Activated naive CD4-positive, alpha-beta T cell treated with anti-CD3 and anti-CD28 coated beads, Interleukin-2, amount 10 ng/mL, durations not matched to agents 7 days and 5 days (primary cell): ENCODE measurements around the gene UTRN.

Experiments used
- CTCF ChIA-PET: fragments of 350-600 bp; sonication (Branson Sonifier 250); formaldehyde crosslinking; loops from one replicate; lab custom pipeline; 2021; ENCODE audit warnings: antibody characterized with exemption; lab: Charles Lee
- DNase-seq: peaks from one replicate; pipeline ENCODE4 v3.0.0-alpha.2; 2020
- H3K27ac Mint-ChIP-seq: one replicate; pipeline ENCODE4 v1.8.0; 2021; ENCODE audit warnings: mild to moderate bottlenecking, moderate library complexity, mixed read lengths
- H3K27me3 Mint-ChIP-seq: one replicate; pipeline ENCODE4 v1.8.0; 2021; ENCODE audit warnings: mild to moderate bottlenecking, mixed read lengths
- H3K36me3 Mint-ChIP-seq: one replicate; pipeline ENCODE4 v1.8.0; 2021; ENCODE audit warnings: mixed read lengths
- H3K4me1 Mint-ChIP-seq: one replicate; pipeline ENCODE4 v1.8.0; 2021; ENCODE audit warnings: mixed read lengths
- H3K4me3 Mint-ChIP-seq: one replicate; pipeline ENCODE4 v1.8.0; 2021; ENCODE audit warnings: mild to moderate bottlenecking, moderate library complexity, mixed read lengths
- H3K9me3 Mint-ChIP-seq: one replicate; pipeline ENCODE4 v1.8.0; 2021; ENCODE audit warnings: mixed read lengths

The UTRN gene

GRCh38 chr6:144330017-144330987 lies 45.2 kb downstream of the UTRN start:
- no peak overlapping the region for H3K4me3 Mint-ChIP-seq
- no peaks in the 10 kb centered on the region for H3K36me3 Mint-ChIP-seq
- H3K27me3 Mint-ChIP-seq = peaks cover 5% of the 10 kb centered on the region
- H3K9me3 Mint-ChIP-seq = no peaks in the 10 kb centered on the region
- H3K4me1 Mint-ChIP-seq = peaks cover 21% of the 10 kb centered on the region
- H3K27ac Mint-ChIP-seq = no peak overlapping the region
- no peak for DNase-seq
- CTCF ChIA-PET = interaction anchor here (1.0 kb wide), 1 partner anchor 151 kb away, joined by 4 read pairs; no protein-coding TSS in a partner anchor

GRCh38 chr6:144331491-144331969 lies 46.4 kb downstream of the UTRN start:
- DNase-seq = no peak
- Mint-ChIP-seq H3K9me3 (no peaks in the 10 kb centered on the region), H3K36me3 (no peaks in the 10 kb centered on the region), H3K27me3 (peaks cover 5% of the 10 kb centered on the region), H3K4me1 (peaks cover 33% of the 10 kb centered on the region), H3K27ac (no peak overlapping the region), H3K4me3 (no peak overlapping the region)
- CTCF ChIA-PET = no interaction called here

GRCh38 chr6:144332177-144332576 lies 47.0 kb downstream of the UTRN start:
- Mint-ChIP-seq H3K27ac (no peak overlapping the region), H3K4me3 (no peak overlapping the region), H3K4me1 (peaks cover 39% of the 10 kb centered on the region), H3K9me3 (no peaks in the 10 kb centered on the region), H3K36me3 (no peaks in the 10 kb centered on the region), H3K27me3 (no peaks in the 10 kb centered on the region)
- CTCF ChIA-PET = no interaction called here
- DNase-seq = no peak

- peaks cover 49% of the 10 kb centered on the region for H3K4me1 Mint-ChIP-seq
- peak; percentile 78 for DNase-seq
- H3K27me3 Mint-ChIP-seq = no peaks in the 10 kb centered on the region
- no peaks in the 10 kb centered on the region for H3K9me3 Mint-ChIP-seq
- H3K4me3 Mint-ChIP-seq = peak overlapping the region; percentile 59
- no peaks in the 10 kb centered on the region for H3K36me3 Mint-ChIP-seq
- H3K27ac Mint-ChIP-seq = peak overlapping the region; percentile 88
- CTCF ChIA-PET = no interaction called here
Observed at GRCh38 chr6:144334150-144334708, 49.1 kb downstream of the UTRN start.
